Measurements from ENCODE around the gene PACSIN1.

DNA sequence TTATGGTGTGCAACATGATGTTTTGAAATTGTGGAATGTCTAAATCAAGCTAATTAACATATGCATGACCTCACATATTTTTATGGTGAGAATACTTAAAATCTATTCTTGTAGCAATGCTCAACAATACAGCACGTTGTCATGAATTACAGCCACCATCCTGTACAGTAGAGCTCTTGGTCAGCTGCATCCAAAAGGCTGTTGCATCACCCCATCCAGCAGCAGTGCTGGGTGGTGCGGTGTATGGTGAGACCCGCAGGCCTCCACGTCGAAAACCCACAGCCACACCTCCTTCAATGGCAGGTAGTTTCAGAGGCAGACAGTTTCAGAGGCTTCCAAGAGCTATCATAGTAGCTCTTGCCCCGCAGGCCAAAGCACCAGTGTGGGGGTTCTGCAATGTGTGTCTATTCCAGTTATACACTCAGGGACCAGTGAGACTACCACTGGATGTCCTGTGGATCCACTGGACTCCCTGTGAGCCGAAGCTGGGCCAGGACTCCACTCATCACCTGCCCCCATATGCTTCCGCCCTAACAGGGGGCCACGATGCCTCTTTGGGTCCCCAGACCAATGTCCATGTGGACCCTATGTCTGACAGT, 23.4 kb downstream of the PACSIN1 start:
- TF ChIP-seq, protein P1, sequence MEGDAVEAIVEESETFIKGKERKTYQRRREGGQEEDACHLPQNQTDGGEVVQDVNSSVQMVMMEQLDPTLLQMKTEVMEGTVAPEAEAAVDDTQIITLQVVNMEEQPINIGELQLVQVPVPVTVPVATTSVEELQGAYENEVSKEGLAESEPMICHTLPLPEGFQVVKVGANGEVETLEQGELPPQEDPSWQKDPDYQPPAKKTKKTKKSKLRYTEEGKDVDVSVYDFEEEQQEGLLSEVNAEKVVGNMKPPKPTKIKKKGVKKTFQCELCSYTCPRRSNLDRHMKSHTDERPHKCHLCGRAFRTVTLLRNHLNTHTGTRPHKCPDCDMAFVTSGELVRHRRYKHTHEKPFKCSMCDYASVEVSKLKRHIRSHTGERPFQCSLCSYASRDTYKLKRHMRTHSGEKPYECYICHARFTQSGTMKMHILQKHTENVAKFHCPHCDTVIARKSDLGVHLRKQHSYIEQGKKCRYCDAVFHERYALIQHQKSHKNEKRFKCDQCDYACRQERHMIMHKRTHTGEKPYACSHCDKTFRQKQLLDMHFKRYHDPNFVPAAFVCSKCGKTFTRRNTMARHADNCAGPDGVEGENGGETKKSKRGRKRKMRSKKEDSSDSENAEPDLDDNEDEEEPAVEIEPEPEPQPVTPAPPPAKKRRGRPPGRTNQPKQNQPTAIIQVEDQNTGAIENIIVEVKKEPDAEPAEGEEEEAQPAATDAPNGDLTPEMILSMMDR (IDR thresholded peaks at IDR 0.05; ENCODE audit: poor library complexity) = no peak
- TF ChIP-seq EZH2 (IDR thresholded peaks at IDR 0.05; ENCODE audit: borderline replicate concordance) (no peak), EZH2phosphoT487 (IDR thresholded peaks at IDR 0.05; ENCODE audit: low read depth, severe bottlenecking, unreplicated experiment) (no peak)

All from hepatocyte (in vitro differentiated cells).